ENCODE results near the gene SSTR1. TPM values are rescaled to one million over a fixed set of nuclear protein-coding genes. Genes with fewer than 3 reads are reported as not detected.

SSTR1 gene
- total and polyA plus RNA-seq, 2 of the 13 experiments (the other 11 are each of a cell fraction or from before 2014, with no cell fraction given) = 0.04 TPM

GRCh38 chr14:38208618-38209562 is 1.2 kb downstream of the SSTR1 start (continued):
- TF ChIP-seq SKIL (CRISPR knock-in tag; IDR thresholded peaks at IDR 0.05; ENCODE audit: borderline replicate concordance) = no peak
- 0 out of 2 replicates have a peak, but pooled peaks have one; percentile 24 for TF ChIP-seq ZNF597 (CRISPR knock-in tag; IDR thresholded peaks at IDR 0.05)
- no peak for TF ChIP-seq ZBTB37 (CRISPR knock-in tag; IDR thresholded peaks at IDR 0.05)
- 0 out of 2 replicates have a peak, but pooled peaks have one; percentile 82 for TF ChIP-seq ZNF446 (CRISPR knock-in tag; IDR thresholded peaks at IDR 0.05)
- peak; percentile 62; the same call in 1 of the 2 replicates for TF ChIP-seq KDM5B (CRISPR knock-in tag; IDR thresholded peaks at IDR 0.05; ENCODE audit: borderline replicate concordance)
- TF ChIP-seq MEIS1 (CRISPR knock-in tag; IDR thresholded peaks at IDR 0.05; ENCODE audit: borderline replicate concordance) = no peak
- peak; percentile 65 for TF ChIP-seq HNRNPLL (IDR thresholded peaks at IDR 0.05; ENCODE audit: low read depth, low read length, poor library complexity, severe bottlenecking)
- 0 out of 2 replicates have a peak, but pooled peaks have one; percentile 24 for TF ChIP-seq MTF2 (CRISPR knock-in tag; IDR thresholded peaks at IDR 0.05; ENCODE audit: borderline replicate concordance)

Measured in HepG2 (cell line).